Retinal pigment epithelial cell (primary cell): ENCODE results near the gene CHRM4.

Source experiments
- DNase-seq: peaks from one replicate; pipeline ENCODE4 v3.0.0-alpha.2; 2010; ENCODE audit warnings: low read depth
- H3K4me3 ChIP-seq: 2 replicates; pipeline ENCODE4 v1.5.1; 2011; ENCODE audit warnings: mild to moderate bottlenecking, low read length, control low read depth, moderate library complexity
- CTCF ChIP-seq: conservative IDR thresholded peaks from 2 replicates; pipeline ENCODE4 v1.5.1; 2011; ENCODE audit warnings: low read depth, low read length, control low read depth, inconsistent platforms

CHRM4 gene

GRCh38 chr11:46414879-46415278 lies 23.3 kb upstream of the CHRM4 start:
- TF ChIP-seq CTCF = no peak
- no peak for DNase-seq
- no peak overlapping the region for H3K4me3 ChIP-seq

GRCh38 chr11:46414466-46414796 lies 22.9 kb upstream of the CHRM4 start:
- no peak overlapping the region for H3K4me3 ChIP-seq
- DNase-seq = no peak
- TF ChIP-seq CTCF = no peak

- H3K4me3 ChIP-seq = no peak overlapping the region
- no peak for DNase-seq
- TF ChIP-seq CTCF = no peak
These were observed 22.3 kb upstream of the CHRM4 start for GRCh38 chr11:46413760-46414465.

GRCh38 chr11:46410021-46410420 lies 18.4 kb upstream of the CHRM4 start:
- no peak overlapping the region for H3K4me3 ChIP-seq
- DNase-seq = no peak
- peak; percentile 41 for TF ChIP-seq CTCF

- TF ChIP-seq CTCF = no peak
- H3K4me3 ChIP-seq = no peak overlapping the region
- no peak for DNase-seq
These were observed 16.9 kb upstream of the CHRM4 start for GRCh38 chr11:46408407-46408986.

- H3K4me3 ChIP-seq = no peak overlapping the region
- no peak for DNase-seq
- TF ChIP-seq CTCF = no peak
These were observed 16.1 kb upstream of the CHRM4 start for GRCh38 chr11:46407635-46408034.

- DNase-seq = no peak
These were observed 13.0 kb upstream of the CHRM4 start for GRCh38 chr11:46404476-46405017.

More at GRCh38 chr11:46404476-46405017, 13.0 kb upstream of the CHRM4 start:
- no peak overlapping the region for H3K4me3 ChIP-seq
- TF ChIP-seq CTCF = no peak
